NAMALWA (cell line): ENCODE measurements around the gene ABCC3.
"Not testable (repeated sequence)": the region's sequence is repeated elsewhere in the genome, so short reads cannot be mapped to it uniquely, and the experiment has no call there.

Experiments used
- DNase-seq: peaks from one replicate; pipeline ENCODE4 v3.0.0-alpha.2; 2015; ENCODE audit warnings: low spot score

ABCC3 gene

GRCh38 chr17:50666316-50666715 lies 31.6 kb downstream of the ABCC3 start:
- no peak for DNase-seq

GRCh38 chr17:50667259-50668024 lies 32.8 kb downstream of the ABCC3 start:
- no peak for DNase-seq

GRCh38 chr17:50668025-50668837 lies 33.5 kb downstream of the ABCC3 start:
- no peak for DNase-seq

GRCh38 chr17:50668838-50669581 lies 34.3 kb downstream of the ABCC3 start:
- DNase-seq: no peak

GRCh38 chr17:50672071-50672470 lies 37.4 kb downstream of the ABCC3 start:
- DNase-seq: no peak

- no peak for DNase-seq
Measured at GRCh38 chr17:50672831-50673551, 38.3 kb downstream of the ABCC3 start.

GRCh38 chr17:50675190-50675589 lies 40.5 kb downstream of the ABCC3 start:
- DNase-seq: no peak

- DNase-seq: no peak
Measured at GRCh38 chr17:50675627-50676026, 40.9 kb downstream of the ABCC3 start.

- no peak for DNase-seq
Measured at GRCh38 chr17:50676065-50676975, 41.6 kb downstream of the ABCC3 start.

GRCh38 chr17:50677851-50678375 lies 43.2 kb downstream of the ABCC3 start:
- DNase-seq: no peak

- no peak for DNase-seq
Measured at GRCh38 chr17:50679008-50679544, 44.4 kb downstream of the ABCC3 start.

- no peak for DNase-seq
Measured at GRCh38 chr17:50680126-50680525, 45.4 kb downstream of the ABCC3 start.

GRCh38 chr17:50680543-50681262 lies 46.0 kb downstream of the ABCC3 start:
- not testable (repeated sequence) for DNase-seq

- no peak for DNase-seq
Measured at GRCh38 chr17:50681263-50682200, 46.9 kb downstream of the ABCC3 start.

GRCh38 chr17:50682441-50682840 lies 47.8 kb downstream of the ABCC3 start:
- DNase-seq: no peak

- DNase-seq: no peak
Measured at GRCh38 chr17:50682938-50683337, 48.3 kb downstream of the ABCC3 start.

- DNase-seq: no peak
Measured at GRCh38 chr17:50683434-50684287, 49.0 kb downstream of the ABCC3 start.

- DNase-seq: no peak
Measured at GRCh38 chr17:50684288-50684611, 49.6 kb downstream of the ABCC3 start.
